Urothelium cell line (cell line): ENCODE data around the gene IFRD2.
"Not testable (repeated sequence)": the region's sequence is repeated elsewhere in the genome, so short reads cannot be mapped to it uniquely, and the experiment has no call there.

Experiments
- DNase-seq: peaks from one replicate; pipeline ENCODE4 v3.0.0; 2011; ENCODE audit warnings: low spot score, mixed read lengths
- FAIRE-seq: peaks from 2 replicates; lab custom pipeline; 2011; peaks lifted over from hg19 to GRCh38; lab: Jason Lieb, UNC

The IFRD2 gene

DNA sequence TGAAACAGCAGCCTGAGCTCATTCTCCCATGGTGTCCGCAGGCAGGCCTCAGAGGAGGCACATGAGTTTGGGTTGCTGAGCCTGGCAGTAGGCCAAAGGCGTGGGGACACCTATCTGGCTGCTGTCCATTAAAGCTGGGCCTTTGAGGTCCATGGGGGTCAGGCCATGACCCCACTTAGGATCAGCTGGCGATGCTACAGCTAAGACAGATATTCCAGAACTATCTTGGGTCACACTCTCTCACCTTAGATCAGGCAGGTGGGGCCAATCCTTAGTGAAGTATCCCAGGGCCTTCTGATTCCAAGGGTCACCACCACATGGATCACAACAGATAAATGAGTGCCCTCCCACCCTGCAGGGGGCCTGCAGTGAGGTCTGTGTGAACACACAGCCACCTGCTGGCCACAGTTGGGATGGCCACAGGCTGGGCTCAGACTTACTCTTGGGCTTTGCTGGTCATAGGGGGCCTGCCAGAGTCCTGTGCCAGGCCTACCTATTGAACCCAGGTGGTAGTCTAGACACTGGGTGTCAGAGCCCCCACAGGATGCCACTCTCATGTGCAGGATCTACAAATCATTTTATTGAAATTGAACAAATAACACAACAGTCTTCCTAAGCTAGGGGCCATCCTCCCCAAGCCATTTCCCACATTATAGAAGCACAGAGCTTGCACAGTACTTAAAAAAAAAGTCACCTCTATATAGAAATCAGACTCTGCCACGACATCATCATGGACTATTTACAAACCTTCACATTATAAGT, 32.3 kb upstream of the IFRD2 start:
- peak; percentile 71 for DNase-seq
- FAIRE-seq, result peak; percentile 78

DNA sequence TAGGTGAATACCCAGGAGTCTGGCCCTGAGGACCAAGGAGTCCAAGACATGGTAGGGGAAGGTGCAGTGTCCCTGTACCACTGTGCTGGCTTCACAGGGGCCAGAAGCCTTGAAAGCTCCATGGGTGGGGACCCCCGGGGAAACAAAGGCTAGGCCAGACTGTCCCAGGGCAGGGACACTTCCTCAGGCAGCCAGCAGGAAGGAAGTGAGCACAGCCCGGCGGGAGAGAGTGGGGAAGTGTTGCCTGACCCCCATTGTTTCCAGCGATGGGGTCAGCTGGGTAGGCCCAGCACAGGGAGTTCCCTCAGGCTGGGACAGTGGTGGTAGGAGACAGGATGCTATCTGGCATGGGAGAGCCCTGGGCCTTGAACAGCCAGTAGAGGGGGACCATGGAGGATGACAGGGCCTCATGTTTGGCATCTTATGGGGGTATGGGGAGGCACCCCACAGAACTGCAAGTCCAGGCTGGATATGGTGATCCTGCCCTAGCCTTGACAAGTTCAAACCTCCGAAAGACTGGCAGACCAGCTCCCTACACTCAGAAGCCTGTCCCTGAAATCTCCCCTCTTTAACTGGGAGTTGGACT, 31.5 kb upstream of the IFRD2 start:
- no peak for DNase-seq
- FAIRE-seq, result no peak

- no peak for FAIRE-seq
- DNase-seq, result no peak
Observed at GRCh38 chr3:50323092-50323600, 30.9 kb upstream of the IFRD2 start.

- peak; percentile 9 for FAIRE-seq
- DNase-seq, result no peak
Observed at GRCh38 chr3:50322386-50323091, 30.3 kb upstream of the IFRD2 start, which contains the start of gene HYAL2. TSS of gene HYAL2 (minus strand) at chr3:50322745. CDS start at chr3:50320489, 2,256 bp downstream.

- DNase-seq (no peak), FAIRE-seq (no peak)
Observed at GRCh38 chr3:50322115-50322385, 29.8 kb upstream of the IFRD2 start.

- DNase-seq (peak; percentile 94), FAIRE-seq (peak; percentile 93)
Observed at GRCh38 chr3:50321336-50322114, 29.3 kb upstream of the IFRD2 start.

- DNase-seq (peak; percentile 85), FAIRE-seq (peak; percentile 46)
Observed at GRCh38 chr3:50320853-50321335, 28.7 kb upstream of the IFRD2 start.

GRCh38 chr3:50319894-50320625, 27.8 kb upstream of the IFRD2 start:
- FAIRE-seq (peak; percentile 96), DNase-seq (no peak)

DNA sequence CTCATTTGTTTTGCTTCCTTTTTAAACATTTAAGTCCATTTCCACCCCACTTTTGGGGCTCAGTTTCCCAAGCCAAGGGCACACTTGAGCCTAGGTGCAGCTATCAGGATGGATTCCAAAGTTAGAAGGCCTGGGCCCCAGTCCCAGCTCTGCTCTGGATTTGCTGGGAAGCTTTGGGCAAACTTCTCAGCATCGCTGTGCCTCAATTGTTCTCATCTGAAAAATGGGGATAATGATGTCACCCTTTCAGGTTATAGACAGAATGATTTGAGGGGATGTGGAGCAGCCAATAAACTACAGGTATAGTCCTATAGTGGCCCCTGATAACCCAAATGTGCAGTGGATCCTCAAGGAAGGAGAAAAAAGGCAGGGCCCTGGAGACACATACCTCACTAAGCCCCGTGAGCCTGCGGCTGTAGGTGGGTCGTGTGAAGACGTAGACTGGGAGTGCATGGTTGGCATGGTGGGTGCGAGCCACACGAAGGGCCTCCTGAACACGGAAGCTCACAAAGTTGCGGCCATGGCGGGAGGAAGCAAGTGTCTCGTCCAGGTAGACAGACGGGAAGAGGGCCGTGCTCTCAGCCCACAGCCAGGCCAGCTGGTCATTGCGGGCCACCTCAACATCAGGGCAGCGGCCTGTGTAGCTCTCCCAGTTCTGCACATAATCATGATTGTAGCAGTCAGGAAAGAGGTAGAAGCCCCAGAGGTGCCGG, 27.1 kb upstream of the IFRD2 start:
- DNase-seq (no peak), FAIRE-seq (no peak)

DNA sequence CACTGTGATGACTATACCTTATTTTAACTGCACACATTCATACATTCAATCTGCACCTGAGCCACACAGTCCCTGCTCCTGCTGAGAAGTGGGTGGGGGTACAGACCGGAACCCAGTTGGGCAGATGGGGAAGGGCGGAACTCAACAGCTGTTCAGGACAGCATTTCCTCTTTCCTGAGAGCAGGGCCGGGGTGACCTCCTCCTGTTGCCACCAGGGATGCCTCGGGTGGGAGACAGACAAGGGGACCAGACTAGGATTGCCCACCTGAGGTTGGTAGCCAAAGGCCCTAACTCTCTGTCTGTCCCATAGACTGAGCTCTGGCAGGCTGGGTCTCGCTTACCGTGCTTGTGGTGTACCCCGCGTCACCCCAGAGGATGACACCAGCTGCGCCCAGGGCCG, 26.4 kb upstream of the IFRD2 start:
- FAIRE-seq, result no peak

GRCh38 chr3:50318163-50318562, 25.9 kb upstream of the IFRD2 start:
- DNase-seq (no peak), FAIRE-seq (no peak)

More for the DNA sequence above, 26.4 kb upstream of the IFRD2 start:
- no peak for DNase-seq

DNA sequence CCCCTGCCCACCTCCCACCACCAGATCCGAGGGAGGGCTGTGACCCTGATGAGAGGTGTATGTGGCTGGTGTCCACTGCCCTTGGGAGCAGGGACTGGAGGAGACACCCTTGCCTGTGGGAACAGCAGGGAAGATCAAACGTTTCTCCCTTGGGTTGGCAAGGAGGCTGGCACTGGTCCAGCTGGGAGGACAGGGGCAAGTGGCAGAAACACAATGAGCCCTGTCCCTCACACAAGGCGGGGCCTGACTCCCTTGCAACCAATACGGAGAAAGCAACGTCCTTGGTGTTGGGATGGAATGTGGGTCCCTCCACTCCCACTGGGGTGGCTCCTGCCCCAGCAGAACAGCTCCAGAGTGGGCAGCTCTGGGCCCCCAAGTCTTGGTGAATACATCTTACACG, 25.1 kb upstream of the IFRD2 start:
- FAIRE-seq, result no peak
- DNase-seq, result no peak

DNA sequence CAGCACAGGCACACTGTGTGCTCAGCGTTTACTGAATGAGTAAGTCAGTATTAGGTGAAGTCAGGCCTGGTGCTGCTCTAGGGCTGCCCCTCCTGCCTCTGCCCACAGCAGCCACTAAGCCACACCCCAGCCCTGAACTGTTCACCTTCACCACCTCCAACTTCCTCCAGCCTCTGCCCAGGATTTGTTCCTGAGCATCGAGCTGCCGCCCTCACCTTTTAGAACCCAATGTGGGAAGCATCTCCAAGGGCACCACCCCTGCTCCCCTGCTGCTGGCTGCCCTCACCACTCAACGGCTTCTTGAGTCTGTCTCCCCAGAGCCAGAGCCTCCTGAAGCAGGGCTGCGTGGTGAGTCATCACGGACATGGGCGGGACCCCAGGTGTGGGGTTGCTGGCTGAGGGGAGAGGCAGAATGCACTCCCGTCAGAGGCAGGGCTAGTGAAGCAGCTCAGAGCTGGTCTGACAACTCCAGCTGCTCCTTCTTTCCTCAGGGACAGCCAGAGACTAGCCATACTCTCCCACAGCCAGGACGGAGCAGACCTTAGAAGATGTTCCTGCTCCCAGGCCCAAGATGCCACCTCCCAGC, 24.5 kb upstream of the IFRD2 start:
- FAIRE-seq (peak; percentile 94), DNase-seq (peak; percentile 90)

DNA sequence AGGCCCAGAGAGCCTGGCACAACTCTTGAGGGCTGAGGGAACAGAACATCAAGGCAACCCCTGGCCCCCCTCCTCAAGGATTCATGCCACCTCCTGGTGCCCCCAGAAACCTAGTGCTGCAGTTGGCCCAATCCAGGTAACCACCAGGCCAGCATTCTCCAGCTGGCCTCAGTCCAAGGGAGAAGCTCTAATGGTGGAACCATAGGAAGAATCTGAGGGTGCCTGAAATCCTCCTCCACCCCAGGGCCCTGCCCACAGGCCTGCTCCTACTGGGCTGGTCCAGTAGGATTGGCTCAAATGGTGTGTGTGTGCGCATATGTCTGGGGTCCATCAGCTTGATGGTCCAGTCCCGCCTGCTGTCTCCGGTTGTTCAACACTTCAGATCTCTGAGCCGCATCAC, 22.6 kb upstream of the IFRD2 start:
- no peak for FAIRE-seq
- DNase-seq, result no peak

DNA sequence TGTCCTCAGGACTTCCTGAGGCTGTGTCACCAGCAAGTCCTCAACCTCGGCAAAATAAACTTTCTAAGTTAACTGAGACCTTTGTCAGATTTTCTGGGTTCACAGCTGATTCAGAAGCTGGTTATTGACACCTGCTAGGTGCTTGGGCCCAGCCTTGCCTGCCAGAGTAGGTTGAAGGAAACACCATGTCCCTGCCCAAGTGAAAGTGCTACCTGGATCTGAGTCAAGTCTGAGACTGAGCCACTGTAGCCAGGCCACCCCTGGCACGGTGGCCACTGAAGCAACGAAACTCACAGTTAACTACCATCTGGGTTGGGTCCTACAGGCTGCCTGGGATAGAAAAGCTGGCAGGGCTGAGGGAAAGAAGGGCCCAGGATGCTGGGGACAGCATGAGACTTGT, 22.1 kb upstream of the IFRD2 start:
- FAIRE-seq, result no peak
- DNase-seq, result no peak

DNA sequence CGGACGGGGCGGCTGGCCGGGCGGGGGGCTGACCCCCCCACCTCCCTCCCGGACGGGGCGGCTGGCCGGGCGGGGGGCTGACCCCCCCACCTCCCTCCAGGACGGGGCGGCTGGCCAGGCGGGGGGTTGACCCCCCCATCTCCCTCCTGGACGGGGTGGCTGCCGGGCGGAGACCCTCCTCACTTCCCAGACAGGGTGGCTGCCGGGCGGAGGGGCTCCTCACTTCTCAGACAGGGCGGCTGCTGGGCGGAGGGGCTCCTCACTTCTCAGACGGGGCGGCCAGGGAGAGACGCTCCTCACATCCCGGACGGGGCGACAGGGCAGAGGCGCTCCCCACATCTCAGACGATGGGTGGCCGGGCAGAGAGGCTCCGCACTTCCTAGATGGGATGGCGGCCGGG, 19.8 kb upstream of the IFRD2 start:
- not testable (repeated sequence) for FAIRE-seq, DNase-seq

GRCh38 chr3:50304601-50305000, 12.4 kb upstream of the IFRD2 start:
- no peak for DNase-seq
- FAIRE-seq, result no peak

DNA sequence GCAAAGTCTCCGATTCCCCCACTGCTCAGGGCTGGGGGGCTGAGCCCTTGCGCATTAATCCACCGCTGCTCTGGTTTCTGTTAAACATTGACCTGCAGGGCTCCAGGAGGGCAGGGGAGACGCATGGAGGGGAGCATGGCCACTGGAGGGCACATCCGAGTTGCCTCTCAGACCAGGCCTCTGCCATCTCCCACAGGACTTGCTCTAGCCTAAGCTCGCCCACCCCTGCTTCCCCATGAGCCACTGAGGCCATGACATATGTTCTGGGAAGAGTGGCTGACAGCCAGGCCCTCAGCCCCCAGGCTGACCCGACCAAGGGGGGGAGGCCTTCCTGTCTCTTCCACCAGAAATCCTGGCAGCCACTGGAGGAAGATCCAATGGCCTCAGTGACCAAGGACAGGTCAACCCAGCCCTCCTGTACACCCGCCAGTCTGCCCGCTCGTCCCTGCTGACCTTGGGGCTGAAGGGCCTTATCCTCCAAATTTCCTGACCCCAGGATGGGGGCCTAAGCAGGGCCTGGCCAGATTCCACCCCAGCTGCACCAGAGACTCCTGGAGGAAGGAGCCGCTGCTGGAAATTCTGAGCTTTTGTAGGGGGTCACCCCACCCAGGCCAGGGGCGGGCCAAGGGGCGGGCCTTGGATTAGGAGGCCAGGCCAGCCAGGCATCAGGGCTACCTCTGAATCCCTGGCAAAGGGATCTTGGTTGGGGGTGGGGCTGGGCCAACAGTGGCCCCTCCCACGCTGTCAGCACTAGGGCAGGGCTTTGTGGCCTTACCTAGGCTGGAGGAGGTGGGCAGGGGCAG, 11.0 kb upstream of the IFRD2 start, which contains the start of gene HYAL1:
Gene HYAL1 (minus strand): TSS at position 562 of the 803 bp plus-strand sequence. CDS start 618 bp downstream, outside the sequence.
- DNase-seq, result no peak
- no peak for FAIRE-seq
